ENCODE results near the gene TSKU.
"Not testable (repeated sequence)": the region's sequence is repeated elsewhere in the genome, so short reads cannot be mapped to it uniquely, and the experiment has no call there.

The TSKU gene

DNA sequence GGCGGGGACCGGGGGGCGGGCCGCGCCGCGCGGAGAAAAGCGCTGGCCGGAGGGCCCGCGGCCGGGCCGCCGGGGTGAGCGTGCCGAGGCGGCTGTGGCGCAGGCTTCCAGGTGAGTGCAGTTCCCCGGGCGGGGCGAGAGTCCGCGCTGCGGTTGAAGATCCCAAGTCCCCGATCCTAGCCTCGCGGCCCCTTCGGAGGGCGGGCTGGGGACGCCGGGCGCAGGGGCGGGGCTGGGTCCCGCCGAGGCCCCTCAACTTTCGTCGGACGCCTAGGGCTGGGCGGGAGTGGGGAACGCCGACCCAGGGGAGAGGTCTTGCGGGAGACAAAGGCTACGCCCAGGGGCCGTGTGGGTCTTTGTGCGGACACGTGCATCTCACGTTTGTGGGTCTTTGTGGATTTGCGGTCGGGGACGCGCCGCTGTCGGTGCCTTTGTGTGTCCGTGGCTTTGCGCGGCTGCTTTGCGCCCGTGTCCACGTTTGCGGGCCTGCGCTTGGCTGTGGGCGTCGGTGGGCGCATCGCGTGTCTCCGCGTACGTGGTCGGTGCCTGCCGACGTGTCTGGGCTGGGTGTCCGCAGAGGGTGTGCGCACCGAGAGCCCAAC is at the start of gene TSKU:
Gene TSKU (plus strand): TSS at position 63 of the 602 bp plus-strand sequence. CDS start 12,261 bp downstream, outside the sequence.
- no peak for DNase-seq (ENCODE audit: low read depth in 2 of 2)

GRCh38 chr11:76733906-76734305 is 49.2 kb upstream of the TSKU start:
- DNase-seq (ENCODE audit: low read depth in 2 of 2), result not testable (repeated sequence)

- DNase-seq (ENCODE audit: low read depth in 2 of 2), result no peak
These were observed 48.4 kb upstream of the TSKU start for GRCh38 chr11:76734456-76735420.

- no peak for DNase-seq (ENCODE audit: low read depth in 2 of 2)
These were observed 47.3 kb upstream of the TSKU start for GRCh38 chr11:76735841-76736240.

GRCh38 chr11:76736266-76736665 is 46.9 kb upstream of the TSKU start:
- DNase-seq (ENCODE audit: low read depth in 2 of 2), result no peak

DNA sequence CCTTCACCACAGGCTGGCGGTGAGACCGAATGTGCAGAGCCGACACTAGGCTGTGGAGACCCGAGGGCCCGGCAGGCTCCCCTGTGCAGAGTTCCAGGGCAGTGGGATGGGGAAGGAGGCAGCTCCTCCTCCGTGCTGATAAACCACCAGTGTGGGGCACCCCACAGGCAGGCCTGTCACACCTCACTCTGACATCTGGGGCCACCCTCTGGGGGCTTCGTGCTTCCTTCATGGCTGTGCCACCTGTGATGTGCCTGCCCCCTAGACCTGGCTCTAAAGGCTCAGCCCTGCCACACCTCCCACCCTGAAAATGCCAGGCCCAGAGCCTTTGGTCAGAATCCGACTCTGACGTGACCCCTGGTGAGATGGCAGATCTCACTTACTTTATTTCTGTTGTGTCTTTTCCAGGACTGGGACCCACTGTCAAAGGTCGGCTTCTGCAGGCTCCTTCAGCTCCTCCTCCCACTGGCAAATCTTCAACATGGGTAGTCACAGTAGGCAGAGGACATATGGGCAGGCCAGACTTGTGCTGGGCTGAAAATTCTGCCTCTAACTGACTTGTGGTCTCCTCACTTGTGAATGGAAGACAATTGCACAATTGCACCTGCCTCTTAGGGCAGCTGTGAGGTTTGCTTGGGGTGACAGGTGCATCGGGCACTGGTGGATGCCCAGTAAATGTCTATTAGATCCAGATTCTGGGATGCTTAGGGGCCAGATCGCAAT is 46.2 kb upstream of the TSKU start:
- DNase-seq (ENCODE audit: low read depth in 2 of 2), result no peak

DNA sequence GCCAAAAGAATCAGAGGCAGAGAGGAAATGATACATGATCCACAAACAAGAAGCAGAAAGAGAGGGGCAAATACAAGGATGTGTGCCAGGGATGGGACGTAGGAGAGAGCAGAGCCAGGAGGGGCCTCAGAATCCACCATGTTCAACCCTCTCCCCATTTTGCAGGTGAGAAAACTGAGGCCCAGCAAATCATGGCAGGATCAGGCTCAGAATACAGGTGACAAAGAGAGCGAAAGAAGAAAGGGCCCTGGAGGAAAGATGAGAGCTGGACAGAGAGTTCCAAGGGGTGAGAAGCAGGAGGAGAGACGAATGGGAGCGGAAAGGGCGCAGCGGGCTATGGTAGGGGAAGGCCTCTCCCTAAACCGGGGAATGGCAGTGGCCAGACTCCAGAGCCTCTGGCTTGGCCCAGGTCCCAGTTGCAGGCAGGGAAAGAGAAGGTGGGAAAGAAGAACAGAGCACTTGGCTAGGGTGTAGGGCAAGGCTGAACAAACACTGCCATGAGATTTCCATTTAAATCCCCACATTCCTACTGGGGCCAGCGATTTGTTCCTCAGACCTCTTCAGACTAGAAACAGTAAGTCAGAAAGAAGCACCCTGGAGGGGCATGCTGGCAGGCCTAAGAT is 44.4 kb upstream of the TSKU start:
- no peak for DNase-seq (ENCODE audit: low read depth in 2 of 2)

DNA sequence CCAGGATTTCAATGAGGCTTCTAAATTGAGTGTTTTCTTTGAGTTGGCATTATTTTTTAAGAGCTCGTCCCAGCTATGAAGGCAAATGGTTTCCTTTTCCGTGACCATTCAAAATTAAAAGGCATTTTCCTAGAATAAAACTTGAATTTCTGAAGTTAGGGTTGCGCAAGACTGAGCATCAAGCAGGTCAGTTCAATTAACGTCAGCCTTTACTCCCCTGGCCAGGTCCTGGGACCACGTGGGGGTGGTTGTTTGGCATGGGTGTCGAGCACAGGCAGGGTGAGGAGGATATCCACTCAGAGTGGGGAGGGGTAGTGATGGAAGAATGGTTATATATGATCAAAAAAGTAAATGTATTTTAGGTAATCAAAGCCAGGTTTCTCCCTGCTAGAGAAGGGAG is 43.4 kb upstream of the TSKU start:
- no peak for DNase-seq (ENCODE audit: low read depth in 2 of 2)

GRCh38 chr11:76740772-76741171 is 42.4 kb upstream of the TSKU start:
- DNase-seq (ENCODE audit: low read depth in 2 of 2), result no peak

DNA sequence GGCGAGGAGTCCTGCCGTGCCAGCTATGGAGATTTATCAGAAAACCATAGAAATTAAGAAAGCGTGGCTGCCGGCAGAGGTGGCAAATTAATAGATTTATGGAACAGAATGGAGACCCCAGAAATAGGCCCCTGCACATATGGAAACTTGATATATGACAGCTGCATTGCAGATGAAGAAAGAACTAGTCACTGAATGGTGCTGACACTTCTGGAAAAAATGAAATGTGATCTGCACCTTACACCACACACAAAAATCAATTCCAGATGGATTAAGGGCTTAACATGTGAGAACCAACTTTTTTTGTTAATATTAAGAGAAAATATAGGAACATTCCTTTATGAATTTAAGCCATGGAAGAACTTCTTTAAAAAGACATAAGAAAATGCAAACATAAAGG is 40.3 kb upstream of the TSKU start:
- no peak for DNase-seq (ENCODE audit: low read depth in 2 of 2)

- DNase-seq (ENCODE audit: low read depth in 2 of 2), result no peak
These were observed 38.7 kb upstream of the TSKU start for GRCh38 chr11:76744186-76745043.

- DNase-seq (ENCODE audit: low read depth in 2 of 2), result no peak
These were observed 38.1 kb upstream of the TSKU start for GRCh38 chr11:76745044-76745376.

DNA sequence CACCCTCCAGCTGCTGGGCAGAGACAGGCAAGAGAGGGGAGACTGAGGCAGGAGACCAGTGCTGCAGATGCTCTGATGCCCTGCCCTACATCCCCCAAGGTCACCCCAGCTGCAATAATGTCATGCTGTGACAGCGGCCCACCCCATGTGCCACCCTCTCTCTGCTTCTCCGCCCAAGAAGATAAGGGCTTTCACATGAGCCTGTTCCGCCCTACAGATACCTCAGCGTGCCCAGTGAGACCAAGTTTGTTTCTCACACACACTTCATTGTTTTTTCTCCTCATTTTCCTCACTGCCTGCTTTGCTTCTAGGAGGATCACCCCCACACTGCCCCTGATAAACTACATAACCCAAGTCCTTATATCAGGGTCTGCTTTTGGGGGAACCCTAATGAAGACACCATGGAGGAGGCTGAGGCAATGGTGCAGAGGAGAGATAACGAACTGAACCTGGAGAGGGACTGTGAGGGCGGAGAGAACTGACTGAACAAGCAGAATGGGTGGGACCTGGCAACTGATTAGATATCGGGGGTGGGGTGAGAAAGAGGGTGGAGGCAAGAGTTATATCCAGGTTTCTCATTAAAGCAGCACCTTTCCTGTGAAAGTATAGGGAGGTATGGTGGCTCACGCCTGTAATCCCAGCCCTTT is 37.5 kb upstream of the TSKU start:
- DNase-seq (ENCODE audit: low read depth in 2 of 2), result no peak

DNA sequence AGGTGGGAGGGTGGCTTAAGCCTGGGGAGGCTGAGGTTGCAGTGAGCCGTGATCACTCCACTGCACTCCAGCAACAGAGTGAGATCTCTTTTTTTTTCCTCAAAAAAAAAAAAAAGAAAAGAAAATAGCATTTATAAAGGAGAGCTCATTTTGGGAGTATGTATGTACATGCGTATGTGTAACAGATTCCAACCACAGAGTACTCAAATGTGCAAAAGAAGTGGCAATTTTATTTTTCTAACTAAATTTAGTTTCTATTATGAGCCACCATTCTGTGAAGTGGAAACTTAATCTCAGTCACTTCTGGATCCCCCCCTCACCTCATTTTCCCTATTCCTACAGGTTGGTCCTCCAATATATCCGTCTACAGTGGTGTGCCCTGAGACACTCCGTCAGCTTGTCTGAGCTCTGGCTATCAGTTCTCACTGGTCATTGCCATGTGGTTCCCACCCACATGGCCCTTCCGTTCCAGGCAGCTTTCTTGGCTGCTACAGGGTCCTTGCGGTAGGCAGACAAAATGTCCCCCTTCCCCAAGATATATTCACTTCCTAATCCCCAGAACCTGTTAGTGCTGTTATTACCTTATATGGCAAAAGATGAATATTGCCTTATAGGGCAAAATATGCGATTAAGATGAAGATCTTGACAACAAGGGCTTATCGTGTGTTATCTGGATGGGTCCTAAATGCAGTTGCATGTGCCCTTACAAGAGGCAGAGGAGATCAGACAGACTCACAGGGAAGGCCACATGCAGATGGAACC is 35.8 kb upstream of the TSKU start:
- DNase-seq (ENCODE audit: low read depth in 2 of 2), result no peak

DNA sequence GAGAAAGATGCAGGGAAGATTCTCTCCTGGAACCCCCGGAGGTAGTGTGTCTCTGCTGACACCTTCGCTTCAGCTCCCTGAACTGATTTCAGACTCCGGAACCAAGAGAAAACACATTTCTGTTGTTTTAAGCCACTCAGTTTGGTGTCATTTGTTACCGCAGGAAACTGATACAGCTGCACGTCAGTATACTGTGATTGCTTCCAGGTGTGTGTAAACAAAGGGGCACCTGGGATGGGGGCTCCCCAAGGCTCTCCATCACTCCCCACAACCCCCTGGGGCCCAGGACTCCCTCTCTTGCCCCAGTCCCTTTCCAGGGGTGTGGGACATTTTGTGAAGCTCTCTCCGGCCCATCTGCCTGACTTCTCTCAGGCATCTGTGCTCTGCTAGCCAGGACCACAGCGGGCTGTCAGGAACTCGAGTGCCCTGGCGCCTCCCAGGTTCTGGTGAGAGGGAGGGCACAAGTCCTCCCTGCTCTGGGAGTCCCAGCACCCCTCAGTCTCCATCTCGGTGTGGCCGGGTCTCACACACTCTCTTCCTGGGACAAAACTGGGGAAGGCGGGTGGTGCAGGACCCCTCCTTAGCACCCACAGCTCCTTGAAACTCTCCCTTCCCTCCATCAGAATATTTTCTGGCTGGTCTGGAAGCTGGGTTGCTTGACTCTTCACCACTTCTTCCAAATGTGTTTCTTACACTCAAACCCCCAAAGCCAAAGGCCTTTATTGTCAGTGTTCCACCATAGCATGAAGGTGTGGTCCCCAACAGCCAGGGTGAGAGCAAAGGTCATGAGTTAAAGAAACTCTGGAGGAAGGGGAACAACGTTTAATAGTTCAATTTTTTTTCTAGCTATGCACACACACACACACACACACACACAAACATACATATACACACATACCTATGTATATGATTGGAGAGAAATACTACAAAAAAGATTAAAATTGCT is 35.0 kb upstream of the TSKU start:
- no peak for DNase-seq (ENCODE audit: low read depth in 2 of 2)

- DNase-seq (ENCODE audit: low read depth in 2 of 2), result no peak
These were observed 34.2 kb upstream of the TSKU start for GRCh38 chr11:76748948-76749347.

- DNase-seq (ENCODE audit: low read depth in 2 of 2), result no peak
These were observed 33.1 kb upstream of the TSKU start for GRCh38 chr11:76750067-76750466.

- DNase-seq (ENCODE audit: low read depth in 2 of 2), result no peak
These were observed 32.4 kb upstream of the TSKU start for GRCh38 chr11:76750746-76751145.

Measured in stimulated activated CD4-positive, alpha-beta T cell treated with anti-CD3 and anti-CD28 coated beads, Interleukin-4, amount 100 ng/mL, for 48 hours (primary cell).